Stimulated activated CD4-positive, alpha-beta T cell treated with anti-CD3 and anti-CD28 coated beads, Interleukin-4, amount 100 ng/mL, for 1 hour (primary cell): ENCODE results near the gene NCF4.

Experiments used
- DNase-seq: peaks from one replicate; pipeline ENCODE4 v3.0.0-alpha.2; 2020

The NCF4 gene

DNA sequence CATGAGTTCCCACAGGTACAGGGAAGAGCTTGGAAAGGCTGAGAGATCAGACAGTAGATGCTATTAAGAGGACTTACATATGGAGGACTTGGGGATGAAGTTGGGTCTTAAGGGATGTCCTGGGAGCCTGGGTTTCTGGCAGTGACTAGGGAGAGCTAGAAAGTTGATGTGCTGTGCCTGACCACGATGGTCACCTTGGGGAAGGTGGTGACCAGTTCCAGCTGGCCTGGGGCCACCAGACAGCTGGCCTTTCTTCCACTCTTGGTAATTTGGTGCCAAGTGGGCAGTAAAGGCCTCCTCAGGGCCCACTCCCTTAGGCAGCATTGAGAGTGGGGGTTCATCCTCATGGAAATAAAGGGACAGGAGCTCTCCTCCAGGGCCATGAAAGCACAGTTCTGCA lies 38.7 kb downstream of the NCF4 start:
- DNase-seq, result no peak

DNA sequence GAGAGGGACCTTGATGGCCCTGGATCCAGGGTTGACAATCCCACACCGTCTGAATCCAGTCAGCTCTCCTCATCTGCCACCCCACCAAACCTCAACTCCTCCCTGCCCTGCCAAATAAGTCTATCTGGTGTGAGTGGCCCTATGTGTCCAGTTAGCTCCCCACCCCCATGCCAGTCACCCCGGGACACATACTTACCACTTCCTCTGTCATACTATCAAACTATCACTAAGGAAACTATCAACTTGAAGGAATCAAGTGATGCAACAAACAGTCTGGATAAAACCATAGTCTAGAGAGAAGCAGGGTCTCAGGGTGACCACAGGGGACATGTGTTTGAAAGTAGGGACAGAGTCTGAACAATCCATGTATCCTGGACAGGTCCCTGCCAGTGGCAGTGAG lies 39.4 kb downstream of the NCF4 start:
- DNase-seq, result no peak

DNA sequence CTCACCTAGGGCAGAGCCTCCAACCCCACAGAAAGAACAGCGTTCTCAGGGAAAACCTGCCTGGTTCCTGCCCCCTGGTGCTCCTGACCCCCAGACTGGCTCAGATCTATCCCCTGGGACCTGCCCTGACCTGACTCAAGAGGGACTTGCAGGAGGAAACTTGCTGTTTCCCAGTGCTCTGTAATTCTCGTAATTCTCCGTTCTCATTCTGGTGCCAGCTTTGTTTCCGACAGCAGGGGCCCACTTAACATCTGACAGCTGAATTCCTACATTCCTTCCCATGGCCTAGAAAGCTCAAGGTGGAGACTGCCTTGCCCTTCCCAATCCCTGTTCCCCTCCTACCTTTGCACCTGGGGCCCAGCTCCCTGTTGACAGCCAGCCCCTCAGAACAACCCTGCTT lies 40.1 kb downstream of the NCF4 start:
- DNase-seq, result no peak

DNA sequence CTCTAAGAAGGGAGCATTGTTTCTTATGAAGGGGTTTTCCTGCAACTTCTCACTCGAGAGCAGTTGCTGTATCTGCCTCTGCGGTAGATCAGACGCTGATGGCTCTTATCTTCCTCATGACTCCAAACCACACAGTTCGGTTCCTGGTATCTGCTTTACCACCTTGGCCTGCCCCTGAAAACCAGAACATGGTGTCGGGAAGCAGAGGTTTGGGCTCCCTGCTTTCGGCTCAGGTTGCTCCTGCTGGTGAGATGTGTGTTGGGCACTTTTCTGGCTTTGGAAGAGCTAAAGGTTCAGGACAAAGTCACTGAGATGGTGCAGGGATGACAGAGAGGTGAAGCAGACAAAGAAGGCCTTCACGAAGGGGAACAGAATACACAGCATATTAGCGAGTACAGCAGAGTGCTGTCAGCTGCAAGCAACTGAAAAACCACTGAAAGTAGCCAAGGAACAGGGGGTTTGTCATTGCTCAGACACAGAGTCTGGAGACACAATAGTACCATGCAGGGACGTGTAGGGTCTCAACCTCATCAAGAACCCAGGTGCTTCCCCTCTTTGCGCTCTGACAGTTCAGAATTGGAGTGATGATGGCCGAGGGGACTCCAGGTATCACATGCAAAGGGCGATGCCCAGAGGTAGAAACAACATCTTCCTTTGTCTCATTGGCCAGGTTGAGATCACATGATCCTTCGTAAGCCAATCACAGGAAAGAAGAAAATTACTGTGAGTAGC lies 40.8 kb downstream of the NCF4 start:
- DNase-seq, result no peak

DNA sequence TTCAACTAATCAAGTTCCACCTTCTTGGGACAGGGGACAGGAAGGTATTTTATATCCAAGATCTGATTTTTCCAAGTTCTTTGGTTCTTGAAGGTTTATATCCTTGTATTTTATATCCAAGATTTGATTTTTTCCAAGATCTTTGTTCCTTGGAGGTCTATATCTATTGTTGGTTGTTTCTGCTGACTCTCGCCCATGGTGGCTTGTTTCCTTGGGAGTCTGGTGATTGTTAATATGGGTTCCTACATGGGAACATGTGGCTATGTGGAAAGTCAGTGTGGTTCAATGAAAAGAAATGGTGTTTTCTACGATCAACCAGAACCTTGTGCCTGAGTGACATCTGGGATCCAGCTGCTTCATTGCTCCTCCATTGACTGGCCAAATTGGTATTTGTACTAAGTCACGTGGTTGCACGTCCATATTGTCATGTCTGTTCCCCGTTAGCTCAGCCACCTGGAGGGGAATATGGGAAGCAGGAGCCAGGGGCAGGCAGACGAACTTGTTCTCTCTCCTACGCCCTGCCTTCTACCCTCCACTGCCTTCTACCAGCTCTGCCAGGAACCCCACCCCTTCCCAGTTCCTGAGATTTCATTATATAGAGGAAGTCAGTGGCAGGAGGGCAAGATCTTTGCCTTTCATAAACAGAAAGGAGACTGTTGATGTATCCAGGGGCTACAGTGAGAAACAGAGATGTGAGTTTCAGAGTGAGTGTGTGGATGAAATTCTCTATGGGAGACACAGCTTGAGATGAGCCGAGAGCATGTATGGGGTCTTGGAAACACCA lies 41.5 kb downstream of the NCF4 start:
- no peak for DNase-seq

DNA sequence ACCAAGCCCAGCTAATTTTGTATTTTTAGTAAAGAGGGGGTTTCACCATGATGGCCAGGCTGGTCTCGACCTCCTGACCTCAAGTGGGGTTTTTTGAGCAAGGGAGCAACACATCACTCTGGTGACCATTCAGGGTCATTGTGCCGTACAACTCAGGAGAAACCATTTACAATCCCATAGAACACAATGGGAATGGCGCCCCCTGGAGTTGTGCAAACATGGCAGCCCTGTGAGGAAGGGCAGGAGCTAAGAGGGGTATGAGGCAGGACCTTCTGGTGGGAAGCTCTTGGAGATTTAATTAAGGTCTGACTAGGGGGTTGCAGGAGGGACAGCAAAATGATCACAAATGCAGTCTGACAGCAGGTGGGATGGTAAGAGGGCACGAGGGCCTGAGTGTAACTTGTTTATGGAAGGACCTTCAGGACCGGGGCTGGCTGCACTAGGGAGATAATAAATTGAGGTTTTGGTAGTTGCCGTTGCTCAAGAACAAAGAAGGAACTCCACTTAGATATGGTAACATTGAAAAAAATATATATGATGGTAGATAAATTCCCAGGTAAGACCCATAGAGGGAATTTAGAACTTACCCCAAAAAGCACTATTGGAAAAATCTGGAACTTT lies 43.6 kb downstream of the NCF4 start:
- DNase-seq, result no peak

DNA sequence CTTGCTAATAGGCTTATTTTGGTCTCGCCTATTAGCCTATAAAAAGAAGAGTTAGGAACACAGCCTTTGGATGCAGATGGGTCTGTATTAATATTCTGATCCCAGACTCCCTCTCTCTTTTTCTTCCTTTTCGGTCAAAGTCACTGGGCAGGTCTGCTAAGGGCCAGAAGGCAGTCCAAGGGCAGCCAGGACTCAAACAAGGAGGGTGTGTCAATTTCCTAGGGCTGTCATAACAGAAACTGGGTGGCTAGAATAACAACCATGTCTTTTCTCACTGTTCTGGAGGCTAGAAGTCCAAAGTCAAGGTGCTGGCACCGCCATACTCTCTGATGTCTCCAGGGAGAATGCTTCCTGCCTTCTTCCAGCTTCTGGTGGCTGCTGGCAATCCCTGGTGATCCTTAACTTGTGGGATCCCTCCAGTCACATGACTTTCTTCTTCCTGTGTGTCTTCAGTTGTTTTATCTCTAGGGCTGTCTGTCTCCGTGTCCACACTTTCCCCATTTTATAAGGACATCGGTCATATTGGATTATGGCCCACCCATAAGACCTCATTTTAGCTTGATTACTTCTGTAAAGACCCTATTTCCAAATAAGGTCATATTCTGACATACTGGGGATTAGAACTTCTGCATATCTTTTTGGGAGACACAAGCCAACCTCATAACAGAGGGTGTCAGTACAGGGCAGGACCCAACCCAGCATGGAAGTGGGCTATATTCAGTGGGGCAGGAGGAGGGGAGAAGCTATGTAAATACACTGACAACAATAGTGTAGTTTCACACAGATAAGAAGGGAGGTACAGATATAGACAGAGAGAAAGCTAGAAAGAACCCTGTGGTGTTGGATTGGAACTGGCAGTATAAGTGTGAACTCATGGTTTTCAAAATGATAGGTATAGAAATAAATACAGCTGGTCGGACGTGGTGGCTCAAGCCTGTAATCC lies 46.7 kb downstream of the NCF4 start:
- no peak for DNase-seq

DNA sequence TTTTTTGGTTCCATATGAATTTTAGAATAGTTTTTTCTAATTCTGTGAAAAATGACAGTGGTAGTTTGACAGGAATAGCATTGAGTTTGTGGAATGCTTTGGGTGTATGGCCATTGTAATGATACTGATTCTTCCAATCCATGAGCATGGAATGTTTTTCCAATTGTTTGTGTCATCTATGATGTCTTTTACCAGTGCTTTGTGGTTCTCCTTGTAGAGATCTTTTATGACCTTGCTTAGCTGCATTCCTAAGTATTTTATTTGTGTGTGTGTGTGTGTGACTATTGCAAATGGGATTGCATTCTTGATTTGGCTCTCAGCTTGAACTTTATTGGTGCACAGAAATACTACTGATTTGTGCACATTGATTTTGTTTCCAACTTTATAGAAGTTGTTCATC lies 49.7 kb downstream of the NCF4 start:
- DNase-seq, result no peak

DNA sequence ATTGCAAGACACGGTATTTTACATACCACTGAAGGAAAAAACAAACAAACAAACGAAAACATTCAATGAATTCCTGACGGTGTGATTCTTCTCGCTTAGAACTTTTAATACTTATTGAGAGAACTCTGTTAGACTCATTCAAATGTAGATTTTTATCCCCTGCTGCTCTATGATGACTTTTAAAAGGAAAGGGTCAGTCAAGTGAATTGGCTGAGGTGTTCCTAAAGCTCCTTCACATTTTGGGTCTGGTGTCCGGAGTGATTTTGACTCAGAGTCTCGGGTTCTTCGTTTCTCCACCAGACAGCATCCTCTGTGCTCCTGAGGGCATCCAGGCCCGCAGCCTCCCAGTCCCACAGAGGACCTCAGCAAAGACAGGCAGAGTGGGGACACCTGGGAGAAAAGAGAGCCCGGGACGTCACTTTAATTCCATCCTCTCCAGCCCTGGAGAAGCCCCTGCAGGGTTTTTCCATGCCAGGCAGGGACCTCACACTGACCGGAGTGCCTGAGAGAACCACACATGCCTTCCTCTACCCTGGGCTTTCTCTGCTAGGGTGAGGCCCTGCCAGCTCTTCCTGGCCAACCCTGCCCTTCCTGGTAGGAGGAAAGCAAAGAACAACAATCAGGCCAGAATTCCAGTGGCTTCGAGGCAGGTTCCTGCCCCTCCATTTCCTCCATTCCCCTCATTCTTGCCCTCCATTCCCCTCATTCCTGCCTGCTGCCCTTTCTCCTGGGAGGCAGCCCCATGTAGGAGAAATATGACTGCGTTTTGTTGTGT lies 51.3 kb downstream of the NCF4 start:
- DNase-seq, result no peak

DNA sequence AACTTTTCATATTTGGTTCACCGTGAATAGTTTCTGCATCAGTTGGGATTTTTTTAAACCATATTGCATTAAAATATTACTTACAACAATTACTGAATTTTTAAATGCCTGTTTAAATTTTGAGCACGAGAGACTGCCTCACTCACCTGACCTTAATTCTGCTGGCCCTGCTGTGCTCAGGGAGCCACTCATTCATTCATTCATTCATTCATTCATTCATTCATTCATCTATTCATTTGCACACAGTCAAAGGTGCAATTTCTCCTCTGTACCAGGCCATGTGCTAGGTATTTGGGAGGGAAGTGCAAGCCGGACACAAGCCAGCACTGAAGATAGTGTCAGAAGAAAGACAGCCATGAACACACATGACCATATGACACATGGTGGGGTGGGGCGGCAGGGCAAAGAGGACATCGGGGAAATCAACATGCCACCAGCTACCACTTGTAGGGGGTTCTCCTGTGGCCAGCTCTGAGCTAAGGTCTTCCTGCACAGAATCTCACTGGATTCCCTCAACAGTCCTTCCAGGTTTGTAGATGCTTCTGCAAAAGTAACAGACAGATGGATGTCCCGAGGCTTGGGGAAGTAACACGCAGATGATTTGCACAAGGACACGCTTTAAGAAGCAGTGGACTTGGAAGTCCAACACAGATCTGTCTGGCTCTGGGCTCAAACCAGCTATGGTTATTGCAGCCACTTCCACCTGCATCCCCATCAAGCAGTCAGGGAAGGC lies 52.1 kb downstream of the NCF4 start:
- no peak for DNase-seq

DNA sequence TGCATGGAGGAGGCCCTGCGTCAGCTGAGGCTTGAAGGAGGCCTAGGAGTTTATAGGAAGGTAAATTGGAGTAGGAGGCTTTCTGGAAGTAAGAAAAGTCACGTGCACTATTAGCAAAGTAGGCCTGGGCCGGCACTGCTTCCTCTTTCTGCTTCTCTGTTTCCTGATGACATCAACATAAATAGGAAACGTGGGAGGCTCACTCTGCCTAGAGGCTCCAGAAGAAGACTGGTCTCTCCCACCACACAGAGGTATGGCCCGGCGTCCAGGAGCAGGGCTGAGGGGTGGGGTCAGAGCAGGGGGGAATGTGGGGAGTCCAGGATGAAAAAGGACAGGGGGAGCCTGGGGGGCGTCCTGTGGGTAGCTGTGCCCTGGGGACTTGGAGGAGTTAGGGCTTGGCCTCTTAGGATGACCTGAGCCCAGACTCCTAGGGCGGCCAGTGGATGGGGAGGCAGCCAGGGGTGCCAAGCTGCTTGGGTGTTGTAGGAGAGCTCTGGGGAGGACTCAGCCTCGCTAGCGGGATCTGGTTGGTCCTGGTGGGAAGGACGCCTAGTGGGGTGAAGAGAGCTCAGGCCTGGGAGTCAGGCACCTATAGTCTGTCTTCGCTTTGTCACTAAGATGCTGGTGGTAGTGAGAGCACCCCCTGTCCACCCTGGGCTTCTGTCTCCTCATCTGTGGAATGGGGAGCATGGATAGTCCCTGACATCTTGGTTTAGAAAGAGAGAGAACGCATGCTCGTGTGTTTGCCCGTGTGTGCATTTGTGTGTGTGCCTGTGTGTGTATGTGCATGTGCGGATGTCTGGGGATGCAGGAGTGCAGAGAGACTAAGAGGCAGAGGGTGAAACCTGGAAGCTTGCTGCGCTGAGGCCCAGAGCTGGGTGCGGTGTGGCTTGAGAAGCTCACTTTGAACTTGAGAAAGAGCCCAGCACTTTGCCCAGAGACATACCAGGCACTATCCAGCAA lies 52.9 kb downstream of the NCF4 start, which contains the start of gene CSF2RB:
Gene CSF2RB (plus strand): TSS at position 202 of the 963 bp plus-strand sequence. CDS start 8,580 bp downstream, outside the sequence.
- no peak for DNase-seq

DNA sequence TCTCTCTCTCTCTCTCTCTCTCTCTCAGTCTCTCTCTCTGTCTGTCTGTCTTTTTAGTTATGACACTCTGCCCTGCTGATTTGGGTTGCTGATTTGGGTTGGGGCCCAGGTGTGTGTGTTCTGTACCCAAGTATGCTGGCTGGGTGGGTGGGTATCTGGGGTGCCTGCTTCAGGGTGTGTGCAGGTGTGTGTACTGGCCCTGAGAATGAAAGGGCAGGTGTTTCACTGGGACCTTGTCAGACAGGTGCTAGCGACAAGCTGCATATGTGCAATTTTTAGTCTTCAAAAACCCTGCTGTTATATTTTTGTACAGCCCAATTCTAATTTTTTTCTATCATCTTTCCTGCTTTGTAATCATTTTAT lies 53.6 kb downstream of the NCF4 start:
- no peak for DNase-seq

DNA sequence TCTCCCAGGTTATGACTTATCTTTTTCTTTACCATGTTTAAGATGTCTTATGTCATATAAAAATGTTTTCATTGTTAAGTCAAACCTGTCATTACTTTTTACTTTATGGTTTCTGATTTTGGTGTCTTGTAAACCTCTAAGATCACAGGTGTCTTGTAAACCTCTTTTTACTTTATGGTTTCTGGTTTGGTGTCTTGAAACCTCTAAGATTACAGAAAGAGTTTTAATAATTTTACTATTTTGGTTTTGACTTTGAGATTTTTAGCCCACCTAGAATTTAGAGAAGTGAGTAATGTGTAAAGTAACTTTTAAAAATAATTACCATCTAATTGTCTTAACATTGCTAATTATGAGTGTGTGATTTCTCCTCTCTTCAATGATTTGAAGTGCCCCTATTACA lies 55.2 kb downstream of the NCF4 start:
- DNase-seq, result no peak

DNA sequence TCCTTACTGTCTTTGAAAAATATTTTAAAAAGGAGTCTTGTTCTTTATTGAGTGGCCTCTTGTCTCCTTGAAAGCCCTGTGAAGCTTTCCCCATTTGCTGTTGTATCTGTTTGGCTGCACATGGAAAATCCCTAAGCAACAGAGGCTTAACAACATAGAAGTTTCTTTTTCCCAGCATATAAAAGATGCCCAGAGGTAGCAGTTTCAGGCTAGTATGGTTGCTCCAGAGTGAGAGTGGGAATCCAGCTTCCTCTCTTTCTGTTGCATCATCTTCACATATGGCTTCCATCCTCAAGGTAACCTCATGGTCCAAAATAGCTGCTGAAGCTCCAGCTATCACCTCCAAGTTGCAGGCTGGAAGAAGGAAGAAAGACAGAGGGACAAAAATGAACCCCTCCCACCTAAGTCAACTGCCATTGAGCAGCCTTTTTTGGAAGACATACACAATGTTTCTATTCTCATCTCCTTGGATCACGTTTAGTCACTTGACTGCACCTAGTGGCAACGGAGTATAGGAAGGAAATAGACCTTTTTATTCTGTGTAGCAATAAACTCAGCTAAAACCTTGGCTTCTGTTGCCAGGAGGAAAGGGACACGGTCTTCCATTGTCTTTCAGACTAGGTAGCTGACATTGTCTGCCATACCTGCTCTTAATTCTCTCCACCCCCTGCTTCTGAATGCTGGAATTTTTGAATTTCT lies 57.9 kb downstream of the NCF4 start:
- DNase-seq, result no peak

DNA sequence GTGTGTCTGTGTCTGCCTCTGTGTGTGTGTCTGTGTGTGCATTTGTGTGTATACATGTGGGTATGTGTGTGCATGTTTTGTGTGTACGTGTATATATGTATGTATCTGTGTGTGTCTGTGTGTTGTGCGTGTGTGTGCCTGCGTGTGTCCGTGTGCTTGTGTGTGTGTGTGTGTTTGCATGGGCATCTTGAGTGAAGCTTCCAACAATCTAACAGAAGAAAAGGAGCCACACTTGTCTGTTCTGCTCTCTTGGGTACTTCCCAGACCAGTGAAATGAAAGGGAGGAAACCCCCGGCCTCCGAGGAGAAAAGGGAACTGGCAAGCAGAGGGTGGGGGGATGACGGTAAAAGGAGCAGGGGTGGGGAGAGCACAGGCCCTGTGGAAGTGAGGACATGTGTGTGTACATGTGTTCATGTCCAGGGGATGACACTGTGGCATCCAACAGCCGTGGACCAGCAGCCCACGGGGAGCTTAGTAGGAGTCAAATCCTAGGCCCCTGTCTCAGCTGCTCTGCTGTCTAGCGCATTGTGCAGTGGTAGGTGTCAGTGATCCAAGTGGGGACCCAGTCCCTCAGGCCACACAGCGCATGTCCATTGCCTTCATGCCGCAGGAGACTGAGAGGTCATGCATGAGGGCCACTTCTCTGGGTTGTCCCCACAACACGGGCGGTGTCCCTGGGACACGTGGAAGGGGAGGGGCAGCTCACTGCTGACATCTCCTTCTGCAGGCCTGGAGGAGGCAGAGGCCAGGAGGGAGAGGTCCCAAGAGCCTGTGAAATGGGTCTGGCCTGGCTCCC lies 60.7 kb downstream of the NCF4 start:
- DNase-seq, result no peak

DNA sequence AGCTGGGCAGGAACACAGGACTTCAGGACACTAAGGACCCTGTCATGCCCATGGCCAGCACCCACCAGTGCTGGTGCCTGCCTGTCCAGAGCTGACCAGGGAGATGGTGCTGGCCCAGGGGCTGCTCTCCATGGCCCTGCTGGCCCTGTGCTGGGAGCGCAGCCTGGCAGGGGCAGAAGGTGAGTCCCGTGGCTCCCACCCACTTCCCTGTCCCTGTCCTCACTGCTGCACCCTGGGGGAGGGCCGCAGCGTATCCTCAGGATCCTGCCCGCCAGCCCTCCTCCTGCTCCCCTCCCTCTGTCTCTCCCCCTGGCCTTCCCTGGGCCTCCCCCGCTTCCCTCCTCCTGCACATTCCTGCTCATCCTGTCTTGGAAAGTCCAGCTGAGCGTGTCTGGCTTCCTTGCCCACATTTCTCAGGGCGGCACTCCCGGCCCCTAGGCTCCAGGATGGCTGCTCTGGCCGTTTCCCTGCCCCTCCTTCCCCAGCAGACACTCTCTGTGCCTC lies 61.4 kb downstream of the NCF4 start:
- DNase-seq, result no peak

DNA sequence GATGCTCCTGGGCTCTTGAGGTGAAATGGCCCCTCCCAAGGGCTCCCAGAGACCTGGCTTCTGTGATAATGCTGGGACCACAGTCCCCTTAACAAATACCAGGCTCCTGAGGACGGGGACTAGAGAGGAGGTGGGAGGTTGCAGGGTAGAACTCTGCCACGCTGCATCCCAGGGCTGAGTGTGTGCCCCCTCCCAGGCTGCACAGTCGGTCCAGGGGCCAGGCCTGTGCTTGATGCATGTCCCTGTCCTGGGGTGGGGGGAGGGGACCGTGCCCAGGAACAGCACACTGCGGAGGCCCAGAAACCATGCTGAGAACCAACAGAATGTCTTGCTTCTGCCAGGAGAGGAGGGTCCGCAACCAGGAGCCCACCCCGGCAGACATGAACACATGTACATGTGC lies 61.9 kb downstream of the NCF4 start:
- no peak for DNase-seq

DNA sequence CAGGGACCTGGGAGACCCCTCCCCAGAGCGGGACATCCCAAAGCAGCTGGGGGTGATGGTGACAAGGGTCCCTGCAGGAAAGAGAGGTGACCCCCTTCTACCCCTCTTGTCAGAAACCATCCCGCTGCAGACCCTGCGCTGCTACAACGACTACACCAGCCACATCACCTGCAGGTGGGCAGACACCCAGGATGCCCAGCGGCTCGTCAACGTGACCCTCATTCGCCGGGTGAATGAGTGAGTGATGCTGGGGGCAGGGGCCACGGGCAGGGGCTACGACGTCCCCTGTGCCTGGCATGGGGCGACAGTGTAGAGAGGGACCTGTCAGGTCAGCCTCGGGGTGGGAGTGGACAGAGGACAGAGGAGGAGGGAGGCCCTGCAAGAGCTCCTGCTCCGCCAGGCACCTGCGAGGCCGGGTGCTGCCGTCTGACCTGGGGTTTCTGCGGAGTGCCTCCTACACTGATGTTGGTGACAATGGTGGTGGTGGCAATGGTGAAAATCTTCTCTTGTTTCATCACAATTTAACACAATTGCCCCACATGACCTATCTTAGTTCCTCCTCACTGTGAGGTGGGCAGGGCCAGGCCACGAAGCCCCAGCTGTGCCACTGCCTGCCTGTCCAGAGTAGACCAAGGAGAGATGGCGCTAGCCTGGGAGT lies 62.5 kb downstream of the NCF4 start:
- DNase-seq, result no peak
